PC-3 (cell line): ENCODE data around the gene RABGAP1L.

Experiments
- CTCF ChIP-seq: fragments of 300-600 bp; sonication (generic); conservative IDR thresholded peaks from 2 replicates; pipeline ENCODE4 v1.5.1; 2017; ENCODE audit warnings: antibody characterized with exemption, low read depth, mild to moderate bottlenecking, low read length
- EZH2 ChIP-seq: fragments of 300-600 bp; sonication (generic); IDR thresholded peaks from one replicate; pipeline ENCODE4 v1.6.1; 2017; ENCODE audit warnings: antibody characterized with exemption, mild to moderate bottlenecking, low read length; ENCODE audit not compliant: unreplicated experiment
- EZH2phosphoT487 ChIP-seq: fragments of 300-600 bp; sonication (generic); IDR thresholded peaks from 2 replicates; pipeline ENCODE4 v1.6.1; 2018; ENCODE audit warnings: mild to moderate bottlenecking, antibody characterized with exemption, low read length, borderline replicate concordance

GRCh38 chr1:174734270-174734669, 575.0 kb downstream of the RABGAP1L start:
- TF ChIP-seq CTCF (no peak), EZH2 (no peak), EZH2phosphoT487 (no peak)
